Skeletal muscle cell (primary cell): ENCODE measurements around the gene C12orf75.

Experiments
- DNase-seq: peaks from one replicate; pipeline ENCODE4 v3.0.0-alpha.2; 2010; ENCODE audit warnings: low read depth
- H3K4me3 ChIP-seq: 2 replicates; pipeline ENCODE4 v1.5.1; 2011; ENCODE audit warnings: low read depth, mild to moderate bottlenecking, control low read depth, low read length, moderate library complexity

The C12orf75 gene

GRCh38 chr12:105358789-105359188 is 28.3 kb downstream of the C12orf75 start:
- DNase-seq, result no peak
- H3K4me3 ChIP-seq, result no peak overlapping the region

- DNase-seq, result no peak
- H3K4me3 ChIP-seq, result no peak overlapping the region
These were observed 29.4 kb downstream of the C12orf75 start for GRCh38 chr12:105359856-105360255.

GRCh38 chr12:105363890-105364289 is 33.4 kb downstream of the C12orf75 start:
- H3K4me3 ChIP-seq, result no peak overlapping the region
- no peak for DNase-seq

- DNase-seq, result no peak
- no peak overlapping the region for H3K4me3 ChIP-seq
These were observed 34.7 kb downstream of the C12orf75 start for GRCh38 chr12:105365231-105365630.

GRCh38 chr12:105368047-105368646 is 37.7 kb downstream of the C12orf75 start:
- no peak for DNase-seq
- H3K4me3 ChIP-seq, result no peak overlapping the region

- H3K4me3 ChIP-seq, result no peak overlapping the region
- peak; percentile 63 for DNase-seq
These were observed 38.5 kb downstream of the C12orf75 start for GRCh38 chr12:105369014-105369413.

GRCh38 chr12:105374303-105374702 is 43.8 kb downstream of the C12orf75 start:
- H3K4me3 ChIP-seq, result no peak overlapping the region
- no peak for DNase-seq

- no peak overlapping the region for H3K4me3 ChIP-seq
- no peak for DNase-seq
These were observed 46.6 kb downstream of the C12orf75 start for GRCh38 chr12:105377077-105377476.

GRCh38 chr12:105378911-105379310 is 48.4 kb downstream of the C12orf75 start:
- H3K4me3 ChIP-seq, result no peak overlapping the region
- DNase-seq, result no peak

GRCh38 chr12:105382771-105383622 is 52.5 kb downstream of the C12orf75 start:
- peak overlapping the region; percentile 42 for H3K4me3 ChIP-seq
- DNase-seq, result no peak

GRCh38 chr12:105384220-105384619 is 53.7 kb downstream of the C12orf75 start:
- H3K4me3 ChIP-seq, result no peak overlapping the region
- no peak for DNase-seq

- DNase-seq, result no peak
- H3K4me3 ChIP-seq, result no peak overlapping the region
These were observed 54.5 kb downstream of the C12orf75 start for GRCh38 chr12:105384916-105385535.

- no peak for DNase-seq
These were observed 55.9 kb downstream of the C12orf75 start for GRCh38 chr12:105386431-105386830.

GRCh38 chr12:105391231-105391630 is 60.7 kb downstream of the C12orf75 start:
- no peak for DNase-seq

More at GRCh38 chr12:105386431-105386830, 55.9 kb downstream of the C12orf75 start:
- no peak overlapping the region for H3K4me3 ChIP-seq

GRCh38 chr12:105393587-105393986 is 63.1 kb downstream of the C12orf75 start:
- DNase-seq, result no peak
- H3K4me3 ChIP-seq, result no peak overlapping the region

More at GRCh38 chr12:105391231-105391630, 60.7 kb downstream of the C12orf75 start:
- no peak overlapping the region for H3K4me3 ChIP-seq

- H3K4me3 ChIP-seq, result no peak overlapping the region
- DNase-seq, result no peak
These were observed 65.5 kb downstream of the C12orf75 start for GRCh38 chr12:105396024-105396423.

- no peak overlapping the region for H3K4me3 ChIP-seq
- DNase-seq, result no peak
These were observed 66.5 kb downstream of the C12orf75 start for GRCh38 chr12:105396983-105397382.

- H3K4me3 ChIP-seq, result no peak overlapping the region
- no peak for DNase-seq
These were observed 68.4 kb downstream of the C12orf75 start for GRCh38 chr12:105398930-105399329.

- no peak for DNase-seq
- no peak overlapping the region for H3K4me3 ChIP-seq
These were observed 69.1 kb downstream of the C12orf75 start for GRCh38 chr12:105399428-105400081.

GRCh38 chr12:105400227-105400626 is 69.7 kb downstream of the C12orf75 start:
- DNase-seq, result no peak
- H3K4me3 ChIP-seq, result no peak overlapping the region
